ENCODE results near the gene ADORA1.

The ADORA1 gene

DNA sequence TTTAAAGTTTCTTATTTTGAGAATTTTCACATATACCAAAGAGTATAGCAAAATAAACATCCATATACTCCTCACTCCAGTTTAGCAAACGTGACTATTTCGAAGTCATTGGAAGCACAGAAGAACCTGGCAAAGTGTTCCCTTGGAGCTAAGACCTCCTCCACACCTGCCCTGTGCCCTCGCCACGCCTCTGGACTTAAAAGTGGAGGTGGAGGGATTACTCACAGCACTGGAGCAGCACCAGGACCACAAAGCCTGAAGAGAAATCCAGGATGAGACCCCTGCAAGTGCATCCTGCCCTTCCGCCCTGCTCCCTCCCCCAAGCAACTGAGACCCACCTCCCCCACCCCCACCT lies 58.5 kb downstream of the ADORA1 start:
- CTCF ChIA-PET = interaction anchor here (0.5 to 1.6 kb wide), 5 partner anchors 10 to 158 kb away, joined by 3 to 11 read pairs (median 3); no protein-coding TSS in a partner anchor
- Histone ChIP-seq H3K4me3 (ENCODE audit: low read depth, low read length) (no peak overlapping the region), H3K9me3 (ENCODE audit: control insufficient read depth, insufficient read depth, low read depth, low read length) (no peaks in the 10 kb centered on the region), H3K4me1 (ENCODE audit: control insufficient read depth, insufficient read depth, low read length) (no peaks in the 10 kb centered on the region), H3K36me3 (ENCODE audit: control insufficient read depth in 2 of 2, insufficient read depth in 1 of 2, low read length in 2 of 2) (no peaks in the 10 kb centered on the region), H3K27ac (ENCODE audit: extremely low read depth, low read depth, low read length) (no peak overlapping the region)
- POLR2A ChIA-PET = no interaction called here
- TF ChIP-seq ZNF76 (tag by site-specific recombination; IDR thresholded peaks at IDR 0.05; ENCODE audit: borderline replicate concordance, low read depth) = no peak
- TF ChIP-seq SP7 (tag by site-specific recombination; IDR thresholded peaks at IDR 0.05) = no peak
- no peak for TF ChIP-seq KLF1 (tag by site-specific recombination; IDR thresholded peaks at IDR 0.05)
- TF ChIP-seq ZNF138 (tag by site-specific recombination; IDR thresholded peaks at IDR 0.05; ENCODE audit: borderline replicate concordance) = no peak
- TF ChIP-seq ZNF211 (tag by site-specific recombination; IDR thresholded peaks at IDR 0.05; ENCODE audit: low read depth) = no peak
- no peak for TF ChIP-seq ZNF274 (IDR thresholded peaks at IDR 0.05; ENCODE audit: low read length)
- no peak for TF ChIP-seq ZNF274 (tag by site-specific recombination; IDR thresholded peaks at IDR 0.05; ENCODE audit: borderline replicate concordance)
- TF ChIP-seq, protein P1, sequence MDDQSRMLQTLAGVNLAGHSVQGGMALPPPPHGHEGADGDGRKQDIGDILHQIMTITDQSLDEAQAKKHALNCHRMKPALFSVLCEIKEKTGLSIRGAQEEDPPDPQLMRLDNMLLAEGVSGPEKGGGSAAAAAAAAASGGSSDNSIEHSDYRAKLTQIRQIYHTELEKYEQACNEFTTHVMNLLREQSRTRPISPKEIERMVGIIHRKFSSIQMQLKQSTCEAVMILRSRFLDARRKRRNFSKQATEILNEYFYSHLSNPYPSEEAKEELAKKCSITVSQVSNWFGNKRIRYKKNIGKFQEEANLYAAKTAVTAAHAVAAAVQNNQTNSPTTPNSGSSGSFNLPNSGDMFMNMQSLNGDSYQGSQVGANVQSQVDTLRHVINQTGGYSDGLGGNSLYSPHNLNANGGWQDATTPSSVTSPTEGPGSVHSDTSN (CRISPR knock-in tag; IDR thresholded peaks at IDR 0.05) = no peak

DNA sequence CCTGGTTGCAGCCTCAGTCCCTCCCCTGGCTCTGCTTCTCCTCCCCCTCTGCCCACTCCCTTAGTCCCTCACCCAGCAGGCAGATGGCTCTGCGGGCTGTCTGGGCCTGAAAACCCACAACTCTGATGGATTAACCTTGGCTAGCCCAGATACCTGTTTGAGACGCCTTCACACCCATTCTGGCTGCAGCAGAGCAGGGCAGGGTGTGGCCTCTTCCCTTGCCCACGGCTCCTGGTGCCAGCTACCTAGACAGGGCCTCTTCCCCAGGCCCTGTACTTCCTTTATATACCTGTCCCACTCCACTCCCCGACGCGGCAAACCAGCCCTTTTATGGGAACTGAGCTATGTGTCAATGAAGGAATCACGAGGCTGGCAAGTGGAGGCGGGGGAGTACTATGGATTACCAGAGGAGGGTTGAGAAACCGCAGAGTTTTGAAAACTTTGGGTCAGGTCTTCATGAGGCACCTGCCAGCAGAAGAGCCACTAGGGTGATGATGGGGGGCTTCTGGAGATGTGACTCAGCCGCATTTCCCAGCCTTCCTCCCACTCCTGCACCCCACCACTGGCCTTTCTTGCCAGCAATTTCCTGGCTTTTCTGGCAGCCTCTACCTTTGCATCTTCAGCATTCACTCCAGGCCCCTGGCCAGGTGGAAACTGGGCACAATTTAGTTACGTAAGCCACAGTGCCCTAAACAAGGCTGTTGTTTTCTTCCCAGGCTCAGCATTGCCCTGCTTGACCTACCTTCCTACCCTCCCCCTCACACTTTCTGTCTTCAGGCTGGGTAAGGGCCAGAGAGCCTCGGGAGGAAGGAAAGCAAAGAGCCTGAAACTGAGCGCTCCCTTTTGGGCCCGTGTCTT lies 59.1 kb downstream of the ADORA1 start, which contains the start of gene CHI3L1:
Gene CHI3L1 (minus strand): TSS at position 259 of the 858 bp plus-strand sequence. CDS start 81 bp downstream, at position 178.
- ChIA-PET POLR2A (no interaction called here), CTCF (interaction anchor here (0.5 to 2.8 kb wide), 5 partner anchors 9 to 159 kb away, joined by 3 to 20 read pairs (median 3); no protein-coding TSS in a partner anchor)
- TF ChIP-seq ZNF24 (tag by site-specific recombination; IDR thresholded peaks at IDR 0.05) (no peak), EGR2 (tag by site-specific recombination; IDR thresholded peaks at IDR 0.05; ENCODE audit: low read depth) (peak; percentile 64), ZFP37 (tag by site-specific recombination; IDR thresholded peaks at IDR 0.05) (no peak), ZFHX2 (tag by site-specific recombination; conservative IDR thresholded peaks at IDR 0.05) (peak; percentile 40)
- Histone ChIP-seq H3K4me1 (ENCODE audit: control insufficient read depth, insufficient read depth, low read length) (no peaks in the 10 kb centered on the region), H3K27ac (ENCODE audit: extremely low read depth, low read depth, low read length) (no peak within 1 kb of the TSS), H3K36me3 (ENCODE audit: control insufficient read depth in 2 of 2, insufficient read depth in 1 of 2, low read length in 2 of 2) (no peaks in the 10 kb centered on the region), H3K9me3 (ENCODE audit: control insufficient read depth, insufficient read depth, low read depth, low read length) (no peaks in the 10 kb centered on the region), H3K4me3 (ENCODE audit: low read depth, low read length) (no peak within 1 kb of the TSS)

- no peak overlapping the region for H3K27ac ChIP-seq (ENCODE audit: extremely low read depth, low read depth, low read length)
- no peaks in the 10 kb centered on the region for H3K4me1 ChIP-seq (ENCODE audit: control insufficient read depth, insufficient read depth, low read length)
- TF ChIP-seq ZNF664 (tag by site-specific recombination; IDR thresholded peaks at IDR 0.05) (no peak), ZNF514 (tag by site-specific recombination; IDR thresholded peaks at IDR 0.05) (no peak), ZNF335 (tag by site-specific recombination; conservative IDR thresholded peaks at IDR 0.05) (no peak)
- CTCF ChIA-PET = interaction anchor here (1.6 to 3.4 kb wide), 3 partner anchors 15 to 148 kb away, joined by 6 to 20 read pairs (median 14); no protein-coding TSS in a partner anchor
- no peaks in the 10 kb centered on the region for H3K36me3 ChIP-seq (ENCODE audit: control insufficient read depth in 2 of 2, insufficient read depth in 1 of 2, low read length in 2 of 2)
- H3K4me3 ChIP-seq (ENCODE audit: low read depth, low read length) = no peak overlapping the region
- POLR2A ChIA-PET = no interaction called here
- no peaks in the 10 kb centered on the region for H3K9me3 ChIP-seq (ENCODE audit: control insufficient read depth, insufficient read depth, low read depth, low read length)
These were observed 59.8 kb downstream of the ADORA1 start for GRCh38 chr1:203187304-203187685.

- Histone ChIP-seq H3K27ac (ENCODE audit: extremely low read depth, low read depth, low read length) (no peak overlapping the region), H3K4me1 (ENCODE audit: control insufficient read depth, insufficient read depth, low read length) (no peaks in the 10 kb centered on the region), H3K4me3 (ENCODE audit: low read depth, low read length) (no peak overlapping the region), H3K36me3 (ENCODE audit: control insufficient read depth in 2 of 2, insufficient read depth in 1 of 2, low read length in 2 of 2) (no peaks in the 10 kb centered on the region), H3K9me3 (ENCODE audit: control insufficient read depth, insufficient read depth, low read depth, low read length) (no peaks in the 10 kb centered on the region)
- POLR2A ChIA-PET = no interaction called here
- CTCF ChIA-PET = interaction anchor here (1.6 to 3.4 kb wide), 3 partner anchors 15 to 149 kb away, joined by 6 to 20 read pairs (median 14); no protein-coding TSS in a partner anchor
- no peak for TF ChIP-seq SP2 (tag by site-specific recombination; IDR thresholded peaks at IDR 0.05)
- TF ChIP-seq ZNF747 (tag by site-specific recombination; IDR thresholded peaks at IDR 0.05) = no peak
- TF ChIP-seq ZNF777 (tag by site-specific recombination; IDR thresholded peaks at IDR 0.05; ENCODE audit: borderline replicate concordance) = no peak
- no peak for TF ChIP-seq MYNN (tag by site-specific recombination; IDR thresholded peaks at IDR 0.05; ENCODE audit: borderline replicate concordance)
- TF ChIP-seq ZBTB6 (tag by site-specific recombination; IDR thresholded peaks at IDR 0.05) = no peak
- no peak for TF ChIP-seq ZNF530 (tag by site-specific recombination; IDR thresholded peaks at IDR 0.05; ENCODE audit: low read depth)
- no peak for TF ChIP-seq ZBTB44 (tag by site-specific recombination; IDR thresholded peaks at IDR 0.05)
- TF ChIP-seq ZNF175 (tag by site-specific recombination; IDR thresholded peaks at IDR 0.05) = no peak
- TF ChIP-seq ZNF132 (tag by site-specific recombination; IDR thresholded peaks at IDR 0.05; ENCODE audit: borderline replicate concordance) = no peak
These were observed 60.3 kb downstream of the ADORA1 start for GRCh38 chr1:203187689-203188264.

Measured in HEK293 (cell line).